WERI-Rb-1 (cell line): ENCODE data around the gene DOK6.

Source experiments
- DNase-seq: peaks from one replicate; pipeline ENCODE4 v3.0.0-alpha.2; 2020
- H3K27ac ChIP-seq: fragments of 250-450 bp; sonication (Bioruptor Pico); 2 replicates; pipeline ENCODE4 v1.5.1; 2020; ENCODE audit warnings: mild to moderate bottlenecking, moderate library complexity
- H3K27me3 ChIP-seq: fragments of 250-450 bp; sonication (Bioruptor Pico); 2 replicates; pipeline ENCODE4 v1.5.1; 2021; ENCODE audit warnings: mild to moderate bottlenecking, low read depth, moderate library complexity; ENCODE audit not compliant: insufficient read depth, severe bottlenecking
- H3K36me3 ChIP-seq: fragments of 250-450 bp; sonication (Bioruptor Pico); 2 replicates; pipeline ENCODE4 v1.5.1; 2020; ENCODE audit warnings: mild to moderate bottlenecking, moderate library complexity
- H3K4me3 ChIP-seq: 2 replicates; pipeline ENCODE4 v1.5.1; 2011; ENCODE audit warnings: low read depth, mild to moderate bottlenecking, control low read depth, low read length
- H3K9me3 ChIP-seq: fragments of 250-450 bp; sonication (Bioruptor Pico); 2 replicates; pipeline ENCODE4 v1.5.1; 2021; ENCODE audit warnings: mild to moderate bottlenecking, moderate library complexity; ENCODE audit not compliant: severe bottlenecking
- CTCF ChIP-seq: IDR thresholded peaks from 2 replicates; pipeline ENCODE4 v1.5.1; 2011; ENCODE audit warnings: low read depth, mild to moderate bottlenecking, control low read depth, inconsistent platforms, low read length

DOK6 gene

GRCh38 chr18:69754108-69754507 lies 353.4 kb downstream of the DOK6 start:
- Histone ChIP-seq H3K27ac (no peak overlapping the region), H3K27me3 (no peaks in the 10 kb centered on the region), H3K36me3 (no peaks in the 10 kb centered on the region), H3K9me3 (no peaks in the 10 kb centered on the region), H3K4me3 (no peak overlapping the region)
- no peak for DNase-seq
- TF ChIP-seq CTCF: no peak

- no peaks in the 10 kb centered on the region for H3K36me3 ChIP-seq
- no peak for DNase-seq
- TF ChIP-seq CTCF: no peak
- no peaks in the 10 kb centered on the region for H3K9me3 ChIP-seq
- H3K27ac ChIP-seq: no peak overlapping the region
- no peaks in the 10 kb centered on the region for H3K27me3 ChIP-seq
- no peak overlapping the region for H3K4me3 ChIP-seq
These were observed 354.4 kb downstream of the DOK6 start for GRCh38 chr18:69755041-69755440.

- TF ChIP-seq CTCF: no peak
- H3K9me3 ChIP-seq: no peaks in the 10 kb centered on the region
- no peaks in the 10 kb centered on the region for H3K27me3 ChIP-seq
- no peak overlapping the region for H3K4me3 ChIP-seq
- DNase-seq: no peak
- H3K27ac ChIP-seq: no peak overlapping the region
- H3K36me3 ChIP-seq: no peaks in the 10 kb centered on the region
These were observed 355.3 kb downstream of the DOK6 start for GRCh38 chr18:69755856-69756496.

GRCh38 chr18:69757733-69758132 lies 357.0 kb downstream of the DOK6 start:
- H3K36me3 ChIP-seq: no peaks in the 10 kb centered on the region
- TF ChIP-seq CTCF: no peak
- H3K27me3 ChIP-seq: no peaks in the 10 kb centered on the region
- no peaks in the 10 kb centered on the region for H3K9me3 ChIP-seq
- no peak overlapping the region for H3K27ac ChIP-seq
- H3K4me3 ChIP-seq: no peak overlapping the region
- no peak for DNase-seq

GRCh38 chr18:69758458-69758857 lies 357.8 kb downstream of the DOK6 start:
- no peak for TF ChIP-seq CTCF
- H3K9me3 ChIP-seq: no peaks in the 10 kb centered on the region
- H3K27me3 ChIP-seq: no peaks in the 10 kb centered on the region
- H3K27ac ChIP-seq: no peak overlapping the region
- H3K4me3 ChIP-seq: no peak overlapping the region
- H3K36me3 ChIP-seq: no peaks in the 10 kb centered on the region
- no peak for DNase-seq

GRCh38 chr18:69759046-69759445 lies 358.4 kb downstream of the DOK6 start:
- H3K27me3 ChIP-seq: no peaks in the 10 kb centered on the region
- no peak overlapping the region for H3K4me3 ChIP-seq
- H3K27ac ChIP-seq: no peak overlapping the region
- DNase-seq: no peak
- no peak for TF ChIP-seq CTCF
- H3K36me3 ChIP-seq: no peaks in the 10 kb centered on the region
- H3K9me3 ChIP-seq: no peaks in the 10 kb centered on the region
